Thyroid gland (tissue), 4 donors: ENCODE data around the gene SLC7A1. TPM values are rescaled to one million over a fixed set of nuclear protein-coding genes. Genes with fewer than 3 reads are reported as not detected.

Experiments used
- DNase-seq, 2 donors: peaks; one replicate each; pipeline ENCODE4 v3.0.0-alpha.2; 2019
- H3K27ac ChIP-seq, 3 donors: fragments of 200-600 bp; sonication (generic); 1 replicate in 2 of 3; 2 replicates in 1 of 3; pipeline ENCODE4 v1.5.1; 2016 to 2019; ENCODE audit warnings: mild to moderate bottlenecking in 1 of 3, moderate library complexity in 1 of 3
- H3K27me3 ChIP-seq: fragments of 200-600 bp; sonication (generic); one replicate; pipeline ENCODE4 v1.5.1; 2019
- H3K36me3 ChIP-seq, 2 donors: fragments of 200-600 bp; sonication (generic); one replicate each; pipeline ENCODE4 v1.5.1; 2016 to 2019
- H3K4me1 ChIP-seq, 2 donors: fragments of 200-600 bp; sonication (generic); one replicate each; pipeline ENCODE4 v1.5.1; 2017 to 2019
- H3K4me3 ChIP-seq, 3 donors: fragments of 200-600 bp; sonication (generic); replicated peaks in 1 of 3; 1 replicate in 2 of 3; 2 replicates in 1 of 3; pipeline ENCODE4 v1.5.1; 2016; ENCODE audit warnings: mild to moderate bottlenecking in 1 of 3
- H3K9me3 ChIP-seq: fragments of 200-600 bp; sonication (generic); one replicate; pipeline ENCODE4 v1.5.1; 2017
- CTCF ChIP-seq, 6 experiments: fragments of 200-600 bp in 3 of 6; fragments of 450-650 bp in 3 of 6; sonication (generic) in 3 of 6; IDR thresholded peaks; one replicate each; pipeline ENCODE4 v1.5.1; 2016 to 2019; ENCODE audit warnings: antibody characterized with exemption in 6 of 6, mild to moderate bottlenecking in 2 of 6, inconsistent platforms in 1 of 6, moderate library complexity in 1 of 6
- POLR2A ChIP-seq, 2 donors: fragments of 450-650 bp; IDR thresholded peaks; one replicate each; pipeline ENCODE4 v1.6.1; 2017; ENCODE audit warnings: antibody characterized with exemption in 2 of 2, mild to moderate bottlenecking in 2 of 2, moderate library complexity in 1 of 2
- WGBS, 2 donors: methylation state at CpG; one replicate each; pipeline ENCODE4 v1.1.5; 2017; 5-methylcytosine and 5-hydroxymethylcytosine counted together
- intact Hi-C: fragments of 100-400 bp; cut with DNase I; formaldehyde crosslinking; loops from one replicate; pipeline ENCODE4 v1.15.1; 2023
- total RNA-seq, 4 donors: library from RNA; depleted of rRNA; stranded (reverse); fragments of >200 nt; gene quantifications; one replicate each; pipeline ENCODE4 v1.2.3, GENCODE V29; 2016

The SLC7A1 gene
- total RNA-seq, 4 donors from 2014 or later: 12.9 to 31.2 (median 22.5) TPM

DNA sequence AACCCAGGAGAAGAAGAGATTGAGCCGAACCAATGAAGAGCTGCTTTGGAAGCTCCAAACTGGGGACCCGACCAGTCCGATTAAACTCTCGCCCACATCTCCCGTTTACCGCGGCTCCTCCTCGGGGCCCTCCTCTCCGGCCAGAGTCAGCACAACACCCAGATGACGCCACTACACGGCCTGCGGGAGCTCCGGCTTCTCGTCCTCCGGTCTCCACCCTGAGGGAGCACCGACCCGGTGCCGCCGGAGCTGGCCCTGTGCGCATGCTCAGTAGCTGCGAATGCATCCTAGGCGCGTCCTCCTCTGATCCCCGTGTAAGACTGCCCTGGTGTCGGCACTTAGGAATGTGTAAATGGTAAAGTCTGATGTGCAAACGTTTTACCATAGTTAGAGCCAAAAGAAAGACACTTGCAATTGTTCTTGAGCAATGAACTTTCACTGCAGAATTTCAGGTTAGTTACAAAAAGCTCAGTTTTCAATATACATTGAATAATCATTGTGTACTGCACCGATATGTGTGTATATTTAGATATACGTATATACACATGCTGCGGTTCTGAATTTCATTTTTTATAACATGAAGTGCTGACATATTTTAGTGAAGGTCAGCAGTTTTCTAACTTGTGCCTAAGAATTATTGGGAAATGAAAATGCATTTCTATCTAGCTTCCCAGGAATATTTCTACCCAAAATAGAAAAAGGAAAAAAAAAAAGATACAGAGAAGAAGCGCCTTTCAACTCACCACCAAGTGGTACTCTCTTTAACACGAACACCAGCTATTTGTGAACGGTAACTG is 92.2 kb downstream of the SLC7A1 start:
- Histone ChIP-seq H3K27me3 (no peaks in the 10 kb centered on the region), H3K4me3 (no peak overlapping the region), H3K4me1 (peaks cover 4 to 6% of the 10 kb centered on the region in 2 donors), H3K9me3 (no peaks in the 10 kb centered on the region), H3K27ac (no peak overlapping the region), H3K36me3 (no peaks in the 10 kb centered on the region)
- 38 to 57% methylated on average over 26 to 32 of the region's 32 CpGs for WGBS, 2 donors
- no peak for DNase-seq
- TF ChIP-seq POLR2A (IDR thresholded peaks at IDR 0.05) (no peak), CTCF (IDR thresholded peaks at IDR 0.05) (no peak)
- intact Hi-C loops: loop anchor here (10.0 kb wide), 1 partner anchor 212 kb away; no protein-coding TSS in a partner anchor

GRCh38 chr13:29502391-29503008 is 93.0 kb downstream of the SLC7A1 start:
- 88 to 89% methylated on average over 6 to 8 of the region's 13 CpGs for WGBS, 2 donors
- TF ChIP-seq CTCF (IDR thresholded peaks at IDR 0.05) (no peak), POLR2A (IDR thresholded peaks at IDR 0.05) (no peak)
- H3K36me3 ChIP-seq: no peaks in the 10 kb centered on the region
- no peaks in the 10 kb centered on the region for H3K27me3 ChIP-seq
- no peak overlapping the region for H3K27ac ChIP-seq
- H3K4me3 ChIP-seq: no peak overlapping the region
- intact Hi-C loops: loop anchor here (10.0 kb wide), 1 partner anchor 212 kb away; no protein-coding TSS in a partner anchor
- peaks cover 0 to 5% of the 10 kb centered on the region in 2 donors for H3K4me1 ChIP-seq
- no peaks in the 10 kb centered on the region for H3K9me3 ChIP-seq
- no peak for DNase-seq

- Histone ChIP-seq H3K36me3 (no peaks in the 10 kb centered on the region), H3K27me3 (no peaks in the 10 kb centered on the region), H3K4me1 (no peaks in the 10 kb centered on the region), H3K27ac (no peak overlapping the region), H3K4me3 (no peak overlapping the region), H3K9me3 (no peaks in the 10 kb centered on the region)
- DNase-seq: no peak
- 85 to 92% methylated on average over 4 of the region's 4 CpGs for WGBS, 2 donors
- TF ChIP-seq POLR2A (IDR thresholded peaks at IDR 0.05) (no peak), CTCF (IDR thresholded peaks at IDR 0.05) (no peak)
- intact Hi-C loops: loop anchor here (10.0 kb wide), 1 partner anchor 213 kb away; no protein-coding TSS in a partner anchor
These were observed 93.8 kb downstream of the SLC7A1 start for GRCh38 chr13:29501674-29502073.

DNA sequence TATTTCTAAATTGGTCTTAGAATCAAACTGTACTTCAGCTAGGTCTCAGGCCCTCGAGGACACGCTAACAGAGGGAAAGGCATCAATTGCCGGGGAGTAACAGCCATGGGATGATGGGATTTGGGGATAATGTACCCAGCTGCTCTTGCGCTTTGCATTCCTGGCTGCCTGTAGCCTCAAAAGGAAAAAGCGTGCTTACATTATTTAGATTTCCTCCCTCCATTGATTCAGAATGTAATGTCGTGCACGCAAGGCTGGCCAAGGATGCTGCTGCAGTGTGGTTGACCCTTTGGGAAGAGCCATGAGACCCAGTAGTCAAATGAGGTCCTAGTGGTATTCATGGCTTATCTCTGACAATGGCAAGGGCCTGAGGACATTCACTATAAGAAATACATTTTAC is 95.1 kb downstream of the SLC7A1 start:
- intact Hi-C loops: loop anchor here (10.0 kb wide), 1 partner anchor 214 kb away; no protein-coding TSS in a partner anchor
- TF ChIP-seq POLR2A (IDR thresholded peaks at IDR 0.05) (no peak), CTCF (IDR thresholded peaks at IDR 0.05) (no peak)
- Histone ChIP-seq H3K4me3 (no peak overlapping the region), H3K27me3 (no peaks in the 10 kb centered on the region), H3K4me1 (no peaks in the 10 kb centered on the region), H3K9me3 (no peaks in the 10 kb centered on the region), H3K36me3 (no peaks in the 10 kb centered on the region), H3K27ac (no peak overlapping the region)
- WGBS, 2 donors: 88 to 92% methylated on average over 7 of the region's 7 CpGs
- DNase-seq: no peak
